K562 (cell line): ENCODE results near the gene DNMT3A. TPM values are rescaled to one million over a fixed set of nuclear protein-coding genes. Genes with fewer than 3 reads are reported as not detected.

Experiments used
- ATAC-seq: fragments of 200-7000 bp; cut with Tn5 transposase; 3 replicates; pipeline ENCODE4 v1.9.1; 2020; ENCODE audit warnings: moderate library complexity
- BruUV-seq: library from RNA; stranded (reverse); fragments of 400-500 nt; replicated peaks from 2 replicates; lab custom pipeline; 2021; lab: Mats Ljungman, UMichigan
- CTCF ChIA-PET: fragments of 300-600 bp; formaldehyde crosslinking; extraction: SDS; loops from one replicate; lab custom pipeline; 2021; ENCODE audit warnings: low intra/inter-chr PET ratio; lab: Yijun Ruan, JAX
- POLR2A ChIA-PET: fragments of 300-600, 350-650 bp; sonication (Branson Sonifier 250); formaldehyde crosslinking; extraction: SDS; loops from one replicate; lab custom pipeline; 2021; ENCODE audit warnings: antibody characterized with exemption, inconsistent platforms; lab: Yijun Ruan, JAX
- DNase-seq, 4 experiments: peaks; one replicate each; pipeline versions ENCODE4 v3.0.0 to v3.0.0-alpha.2; 2011 to 2018; ENCODE audit warnings: low spot score in 3 of 4, mixed read lengths in 3 of 4; ENCODE audit errors: extremely low read depth in 1 of 4
- FAIRE-seq: peaks from 2 replicates; lab custom pipeline; 2011; peaks lifted over from hg19 to GRCh38; lab: Jason Lieb, UNC
- H2AFZ ChIP-seq: 2 replicates; pipeline ENCODE4 v1.6.0; 2011; ENCODE audit warnings: low read depth, low read length, control low read depth, inconsistent platforms
- H3K27ac ChIP-seq: fragments of 200-600 bp; 3 replicates; pipeline ENCODE4 v1.8.0; 2011; ENCODE audit warnings: low read depth, mild to moderate bottlenecking, control low read depth, inconsistent platforms, low read length, moderate library complexity, mixed read lengths; ENCODE audit errors: extremely low read depth
- H3K27me3 ChIP-seq, 2 experiments: fragments of 300-600 bp in 1 of 2; 2 replicates in 1 of 2; 3 replicates in 1 of 2; pipeline versions ENCODE4 v1.6.0 to v1.8.0; 2011; ENCODE audit warnings: inconsistent platforms in 2 of 2, low read length in 2 of 2, mild to moderate bottlenecking in 1 of 2, mixed read lengths in 1 of 2, moderate library complexity in 1 of 2; ENCODE audit not compliant: control insufficient read depth in 2 of 2, insufficient read depth in 2 of 2
- H3K36me3 ChIP-seq: fragments of 300-600 bp; 3 replicates; pipeline ENCODE4 v1.8.0; 2011; ENCODE audit warnings: mild to moderate bottlenecking, low read length, inconsistent platforms; ENCODE audit not compliant: control insufficient read depth, insufficient read depth
- H3K4me1 ChIP-seq, 2 experiments: fragments of 200-600 bp in 1 of 2; replicated peaks in 1 of 2; 2 replicates in 1 of 2; 3 replicates in 1 of 2; pipeline versions ENCODE4 v1.5.1 to v1.8.0; 2011; ENCODE audit warnings: inconsistent platforms in 2 of 2, low read length in 2 of 2, mild to moderate bottlenecking in 1 of 2, mixed read lengths in 1 of 2, moderate library complexity in 1 of 2; ENCODE audit not compliant: control insufficient read depth in 2 of 2, insufficient read depth in 2 of 2
- H3K4me2 ChIP-seq: 2 replicates; pipeline ENCODE4 v1.6.1; 2011; ENCODE audit warnings: low read length, control low read depth, inconsistent platforms, mixed read lengths; ENCODE audit not compliant: insufficient read depth
- H3K4me3 ChIP-seq: fragments of 200-600 bp; sonication (generic), shearing (Covaris generic); 2 replicates; pipeline ENCODE4 v1.5.1; 2016; ENCODE audit warnings: control low read depth, inconsistent platforms
- H3K79me2 ChIP-seq: fragments of 200-600 bp; 3 replicates; pipeline ENCODE4 v1.8.0; 2011; ENCODE audit warnings: low read length, inconsistent platforms; ENCODE audit not compliant: control insufficient read depth, insufficient read depth
- H3K9ac ChIP-seq, 2 experiments: 2 replicates each; pipeline versions ENCODE4 v1.6.0 to v1.6.1; 2011; ENCODE audit warnings: low read depth in 2 of 2, low read length in 2 of 2, control low read depth in 1 of 2, inconsistent platforms in 1 of 2, mild to moderate bottlenecking in 1 of 2, mixed read lengths in 1 of 2; ENCODE audit not compliant: insufficient read depth in 1 of 2
- H3K9me1 ChIP-seq: one replicate; pipeline ENCODE4 v1.6.0; 2011; ENCODE audit warnings: inconsistent platforms, mild to moderate bottlenecking, low read length, moderate library complexity; ENCODE audit not compliant: control insufficient read depth, insufficient read depth
- H3K9me3 ChIP-seq: replicated peaks from 2 replicates; pipeline ENCODE4 v1.5.1; 2011; ENCODE audit warnings: low read depth, low read length, inconsistent platforms; ENCODE audit not compliant: control insufficient read depth, insufficient read depth
- H4K20me1 ChIP-seq: replicated peaks from 2 replicates; pipeline ENCODE4 v1.6.1; 2011; ENCODE audit warnings: low read length, inconsistent platforms, mixed read lengths; ENCODE audit not compliant: control insufficient read depth, insufficient read depth
- CBX3 ChIP-seq, 2 experiments: IDR thresholded peaks; 1 replicate in 1 of 2; 2 replicates in 1 of 2; pipeline ENCODE4 v1.6.1; 2012; ENCODE audit warnings: inconsistent platforms in 2 of 2, low read length in 2 of 2, borderline replicate concordance in 1 of 2, control low read depth in 1 of 2
- DPF2 ChIP-seq: fragments of 450-650 bp; IDR thresholded peaks from 2 replicates; pipeline ENCODE4 v1.6.1; 2016
- ELK3 ChIP-seq: fragments of 450-650 bp; formaldehyde crosslinking; IDR thresholded peaks from 2 replicates; pipeline ENCODE4 v1.4.0; 2020; ENCODE audit warnings: mild to moderate bottlenecking
- FOXP1 ChIP-seq: sonication (generic); formaldehyde crosslinking; IDR thresholded peaks from 2 replicates; pipeline ENCODE4 v1.8.0; 2022; ENCODE audit warnings: mild to moderate bottlenecking, missing genetic modification reagents
- HOMEZ ChIP-seq: fragments of 250-450 bp; sonication (Bioruptor Pico); IDR thresholded peaks from 2 replicates; pipeline ENCODE4 v1.4.0; 2020; ENCODE audit warnings: mild to moderate bottlenecking, moderate library complexity
- ID3 ChIP-seq, 2 experiments: fragments of 250-450 bp in 1 of 2; fragments of 450-650 bp in 1 of 2; sonication (Bioruptor Pico) in 1 of 2; IDR thresholded peaks; 2 replicates each; pipeline versions ENCODE4 v1.6.1 to v1.8.0; 2016 to 2021; ENCODE audit warnings: mild to moderate bottlenecking in 2 of 2, moderate library complexity in 2 of 2, missing compliant biosample characterization in 1 of 2, missing genetic modification characterization in 1 of 2
- LARP7 ChIP-seq: fragments of 450-650 bp; IDR thresholded peaks from 2 replicates; pipeline ENCODE4 v1.6.1; 2016
- NCOA4 ChIP-seq: fragments of 450-650 bp; IDR thresholded peaks from 2 replicates; pipeline ENCODE4 v1.6.1; 2018; ENCODE audit warnings: mild to moderate bottlenecking; ENCODE audit not compliant: partially characterized antibody
- NFIC ChIP-seq: fragments of 450-650 bp; IDR thresholded peaks from 2 replicates; pipeline ENCODE4 v1.6.1; 2017; ENCODE audit warnings: mild to moderate bottlenecking, inconsistent platforms
- SETDB1 ChIP-seq: IDR thresholded peaks from one replicate; pipeline ENCODE4 v1.6.1; 2012; ENCODE audit warnings: low read length, control low read depth, inconsistent platforms
- TEAD1 ChIP-seq, 2 experiments: fragments of 450-650 bp in 1 of 2; sonication (generic) in 1 of 2; formaldehyde crosslinking; IDR thresholded peaks; 2 replicates each; pipeline versions ENCODE4 v1.4.0 to v1.8.0; 2020 to 2022; ENCODE audit warnings: mild to moderate bottlenecking in 2 of 2, missing genetic modification reagents in 1 of 2
- TSC22D4 ChIP-seq: fragments of 450-650 bp; IDR thresholded peaks from 2 replicates; pipeline ENCODE4 v1.6.1; 2016; ENCODE audit warnings: missing genetic modification characterization, missing biosample characterization, control low read depth
- ZNF551 ChIP-seq: fragments of 250-450 bp; sonication (Bioruptor Pico); IDR thresholded peaks from 2 replicates; pipeline ENCODE4 v1.5.0; 2021; ENCODE audit warnings: mild to moderate bottlenecking, moderate library complexity
- WGBS: fragments of 100-300 bp; shearing (Covaris generic); methylation state at CpG from one replicate; pipeline ENCODE4 v1.1.6; 2016; ENCODE audit warnings: low coverage, mixed read lengths; ENCODE audit not compliant: insufficient coverage; ENCODE audit errors: missing lambda C conversion rate; 5-methylcytosine and 5-hydroxymethylcytosine counted together
- in situ Hi-C: fragments of 300-500 bp; cut with MboI; formaldehyde crosslinking; loops from 4 replicates; pipeline ENCODE4 v1.15.0; 2018; ENCODE audit warnings: inconsistent platforms, mixed read lengths
- intact Hi-C: fragments of 100-400 bp; cut with micrococcal nuclease; formaldehyde crosslinking; loops from 2 replicates; pipeline ENCODE4 v1.14.2; 2022
- polyA plus RNA-seq, 8 experiments: library from polyadenylated mRNA; depleted of rRNA in 4 of 8; stranded (reverse) in 5 of 8; unstranded in 3 of 8; fragments of >200 nt; fragmentation: Nextera tagmentation in 2 of 8; fragmentation: Illumina TruSeq in 1 of 8; extraction: Ambion mirVana in 2 of 8; extraction: Trizol in 1 of 8; gene quantifications; 2 replicates each; pipeline versions ENCODE4 v1.2.1 to v1.2.3, GENCODE V29; 2011 to 2014; ENCODE audit warnings: inconsistent platforms in 1 of 8, missing spikeins in 1 of 8
- total RNA-seq, 7 experiments: library from RNA; depleted of rRNA in 6 of 7; stranded (reverse); fragments of >200 nt in 6 of 7; fragmentation: Illumina TruSeq in 2 of 7; extraction: Trizol in 2 of 7; gene quantifications; 2 replicates each; pipeline versions ENCODE4 v1.2.1 to v1.2.3, GENCODE V29; 2011 to 2021; ENCODE audit warnings: low replicate concordance in 1 of 7

DNMT3A gene
- total and polyA plus RNA-seq, 9 of the 15 experiments (the other 6 are each of a cell fraction or from before 2014, with no cell fraction given): 3.0 to 16.0 (median 6.1) TPM

GRCh38 chr2:25374827-25375226 is 33.1 kb upstream of the DNMT3A start:
- Histone ChIP-seq H3K9me3 (no peaks in the 10 kb centered on the region), H4K20me1 (peaks cover 5% of the 10 kb centered on the region; the same call in 1 of the 2 replicates), H3K27ac (no peak overlapping the region), H3K36me3 (no peaks in the 10 kb centered on the region), H3K79me2 (no peaks in the 10 kb centered on the region), H3K9me1 (peaks cover 3% of the 10 kb centered on the region), H3K4me3 (no peak overlapping the region), H2AFZ (no peak overlapping the region), H3K4me1 (peaks cover 6 to 10% of the 10 kb centered on the region in 2 experiments; a peak in 3 of 5 replicates), H3K4me2 (no peak overlapping the region), H3K9ac (no peak overlapping the region), H3K27me3 (peaks cover 10 to 82% of the 10 kb centered on the region in 2 experiments; a peak in 3 of 5 replicates)
- POLR2A ChIA-PET: interaction anchor here (0.6 kb wide), 1 partner anchor 206 kb away, joined by 3 read pairs; no protein-coding TSS in a partner anchor
- no peak for ATAC-seq
- intact Hi-C loops (loop anchor here (10.0 kb wide), 1 partner anchor 210 kb away; the partner anchor contains the start of gene POMC), in situ Hi-C loops (no loop called here)
- CTCF ChIA-PET: interaction anchor here (0.9 kb wide), 1 partner anchor 13 kb away, joined by 3 read pairs; no protein-coding TSS in a partner anchor
- no peak for FAIRE-seq
- WGBS: 2% methylated on average over 4 of the region's 5 CpGs
- no TSS peak for BruUV-seq
- no peak for DNase-seq
- TF ChIP-seq FOXP1 (CRISPR knock-in tag) (no peak), TSC22D4 (tag) (no peak)

GRCh38 chr2:25374411-25374810 is 32.7 kb upstream of the DNMT3A start:
- FAIRE-seq: no peak
- peaks cover 6 to 10% of the 10 kb centered on the region in 2 experiments; a peak in 3 of 5 replicates for H3K4me1 ChIP-seq
- no peaks in the 10 kb centered on the region for H3K9me3 ChIP-seq
- BruUV-seq: no TSS peak
- peaks cover 5% of the 10 kb centered on the region; the same call in 1 of the 2 replicates for H4K20me1 ChIP-seq
- H3K36me3 ChIP-seq: no peaks in the 10 kb centered on the region
- DNase-seq: no peak
- in situ Hi-C loops (no loop called here), intact Hi-C loops (loop anchor here (10.0 kb wide), 1 partner anchor 210 kb away; the partner anchor contains the start of gene POMC)
- no peak for ATAC-seq
- no peak overlapping the region for H2AFZ ChIP-seq
- no peak overlapping the region for H3K9ac ChIP-seq
- H3K4me3 ChIP-seq: no peak overlapping the region
- ChIA-PET CTCF (interaction anchor here (0.9 kb wide), 1 partner anchor 13 kb away, joined by 3 read pairs; no protein-coding TSS in a partner anchor), POLR2A (interaction anchor here (0.6 to 1.0 kb wide), 2 partner anchors 9 to 206 kb away, joined by 3 read pairs; no protein-coding TSS in a partner anchor)
- 6% methylated on average over 4 of the region's 4 CpGs for WGBS
- no peak overlapping the region for H3K4me2 ChIP-seq
- H3K27me3 ChIP-seq: peaks cover 10 to 82% of the 10 kb centered on the region in 2 experiments; a peak in 3 of 5 replicates
- H3K9me1 ChIP-seq: peaks cover 3% of the 10 kb centered on the region
- no peaks in the 10 kb centered on the region for H3K79me2 ChIP-seq
- no peak overlapping the region for H3K27ac ChIP-seq
- TF ChIP-seq ID3 (CRISPR knock-in tag; IDR thresholded peaks at IDR 0.05) (no peak), ID3 (tag; IDR thresholded peaks at IDR 0.05) (no peak), LARP7 (no peak), SETDB1 (no peak), NCOA4 (no peak), HOMEZ (CRISPR knock-in tag) (no peak), NFIC (no peak), ZNF551 (CRISPR knock-in tag) (no peak), TEAD1 (CRISPR knock-in tag; IDR thresholded peaks at IDR 0.05) (no peak), DPF2 (no peak), ELK3 (CRISPR knock-in tag) (no peak), CBX3 (IDR thresholded peaks at IDR 0.05; ENCODE audit: borderline replicate concordance in 1 of 2, low read length in 2 of 2) (no peak)
